ENCODE results near the gene KCNN4.
A peak's percentile ranks its signal among the peaks of the same experiment; 100 is the strongest.
"Not testable (repeated sequence)": the region's sequence is repeated elsewhere in the genome, so short reads cannot be mapped to it uniquely, and the experiment has no call there.

The KCNN4 gene

DNA sequence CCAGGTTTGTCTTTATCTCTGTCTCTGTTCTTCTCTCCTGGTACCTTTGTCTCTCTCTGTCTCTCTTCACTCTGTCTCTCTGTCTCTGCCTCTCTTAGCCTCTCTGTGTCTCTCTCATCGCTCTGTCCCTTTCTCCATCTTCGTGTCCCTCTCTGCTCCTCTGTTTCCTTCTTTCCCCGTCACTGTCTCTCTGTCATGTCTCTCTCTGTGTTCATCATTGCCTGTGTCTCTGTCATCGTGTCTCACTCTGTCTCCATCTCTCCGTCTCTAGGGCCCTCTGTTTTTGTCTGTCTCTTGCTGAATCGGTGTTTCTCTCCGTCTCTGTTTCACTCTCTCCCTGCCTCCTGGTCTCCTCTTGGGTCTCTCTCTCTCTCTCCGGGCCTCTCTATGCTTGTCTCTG lies 2.9 kb upstream of the KCNN4 start:
- Mint-ChIP-seq H3K27me3 (no peaks in the 10 kb centered on the region), H3K9me3 (no peaks in the 10 kb centered on the region), H3K36me3 (no peaks in the 10 kb centered on the region), H3K27ac (peak overlapping the region; percentile 81), H3K4me3 (peak overlapping the region; percentile 64), H3K4me1 (peaks cover 54% of the 10 kb centered on the region)

DNA sequence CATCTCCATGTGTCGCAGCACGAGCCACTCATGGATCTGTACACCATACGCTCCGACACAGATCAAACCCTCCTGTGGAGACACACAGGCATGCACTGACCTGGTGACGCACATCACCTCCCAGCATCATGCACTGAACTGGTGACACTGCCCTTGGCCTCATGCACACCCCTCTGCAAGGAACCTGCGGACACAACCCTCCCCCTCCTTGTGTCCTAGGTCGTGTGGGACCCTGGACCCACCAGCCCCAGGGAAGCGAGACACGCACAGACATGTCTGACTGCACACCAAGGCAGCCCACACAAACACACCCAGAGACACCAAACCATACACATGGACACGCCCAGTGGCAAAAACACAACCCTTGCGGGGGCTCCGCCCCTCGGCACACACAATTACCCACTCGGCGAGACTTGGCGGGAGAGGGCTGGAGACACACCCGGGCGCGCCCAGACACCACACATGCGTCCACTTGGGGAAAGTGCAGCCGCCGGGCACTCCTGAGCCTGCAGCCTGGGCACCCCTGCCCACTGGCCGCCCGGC lies 2.0 kb upstream of the KCNN4 start:
- no peaks in the 10 kb centered on the region for H3K36me3 Mint-ChIP-seq
- no peak overlapping the region for H3K27ac Mint-ChIP-seq
- peaks cover 63% of the 10 kb centered on the region for H3K4me1 Mint-ChIP-seq
- H3K4me3 Mint-ChIP-seq: no peak overlapping the region
- no peaks in the 10 kb centered on the region for H3K27me3 Mint-ChIP-seq
- H3K9me3 Mint-ChIP-seq: no peaks in the 10 kb centered on the region

DNA sequence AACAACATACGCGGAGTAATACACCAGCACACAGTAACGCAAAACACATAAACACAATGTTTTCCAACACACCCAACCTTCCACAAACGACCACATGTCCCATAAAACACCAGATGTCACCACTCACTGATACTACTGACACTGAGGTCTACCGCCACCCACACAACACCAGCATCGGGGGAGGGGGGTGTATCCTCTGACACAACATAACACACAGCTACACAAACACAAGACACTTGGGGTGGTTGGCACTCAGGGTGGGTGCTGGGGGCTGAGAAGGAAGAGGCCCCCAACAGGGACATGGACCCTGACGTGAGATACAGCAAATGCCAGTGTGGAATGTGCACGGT lies 1.5 kb upstream of the KCNN4 start:
- Mint-ChIP-seq H3K4me3 (peak overlapping the region; percentile 57), H3K27me3 (no peaks in the 10 kb centered on the region), H3K27ac (peak overlapping the region; percentile 33), H3K4me1 (peaks cover 67% of the 10 kb centered on the region), H3K9me3 (no peaks in the 10 kb centered on the region), H3K36me3 (no peaks in the 10 kb centered on the region)

DNA sequence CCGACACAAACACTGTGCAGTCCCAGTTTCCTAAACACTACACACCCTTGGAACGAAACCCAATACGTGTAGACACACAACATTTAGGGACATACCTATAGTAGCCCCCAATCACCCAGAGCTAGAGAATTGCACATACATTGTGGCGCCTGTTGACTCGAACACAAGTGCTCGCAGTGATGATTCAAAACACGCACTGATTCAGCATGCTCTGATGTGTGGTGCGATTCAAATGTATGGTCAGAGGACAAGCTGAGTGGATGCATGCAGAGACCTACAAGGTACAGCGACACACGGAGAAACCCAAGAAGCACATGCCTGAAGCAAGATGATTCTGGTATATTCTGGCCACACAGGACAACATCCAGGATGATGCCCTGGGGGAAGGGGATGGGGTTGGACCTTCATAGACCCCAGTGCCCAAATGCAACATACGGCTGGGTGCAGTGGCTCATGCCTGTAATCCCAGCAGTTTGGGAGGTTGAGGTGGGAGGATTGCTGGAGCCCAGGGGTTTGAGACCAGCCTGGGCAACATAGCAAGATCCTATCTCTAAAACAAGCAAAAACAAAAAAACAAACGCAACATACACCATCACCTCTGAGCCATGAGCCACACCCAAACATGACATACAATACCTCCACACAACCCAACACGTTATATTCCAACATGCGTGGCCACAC lies 997 bp upstream of the KCNN4 start:
- Mint-ChIP-seq H3K36me3 (no peaks in the 10 kb centered on the region), H3K27me3 (no peaks in the 10 kb centered on the region), H3K27ac (peak overlapping the region; percentile 95), H3K9me3 (no peaks in the 10 kb centered on the region), H3K4me3 (peak overlapping the region; percentile 81), H3K4me1 (peaks cover 72% of the 10 kb centered on the region)

DNA sequence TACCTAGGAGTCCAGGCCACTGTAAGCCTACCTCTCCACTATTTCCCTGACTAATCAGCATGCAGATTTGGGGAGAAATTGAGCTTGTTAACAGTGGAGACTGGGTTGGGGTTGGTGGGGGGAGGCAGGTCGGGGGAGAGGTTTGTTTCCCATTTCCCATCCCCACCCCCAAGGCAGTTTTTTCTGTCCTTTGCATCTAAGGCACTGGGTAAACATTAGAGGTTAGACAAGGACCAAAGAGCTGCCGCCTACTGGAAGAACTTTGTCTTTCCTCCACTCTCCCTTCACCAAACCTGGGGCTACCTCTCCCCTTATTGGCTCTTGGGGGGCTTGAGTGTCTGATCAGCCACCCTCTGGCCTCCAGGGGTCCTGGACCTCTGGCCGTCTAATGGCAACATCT lies 953 bp downstream of the KCNN4 start:
- peak overlapping the region; percentile 85 for H3K27ac Mint-ChIP-seq
- peaks cover 2% of the 10 kb centered on the region for H3K36me3 Mint-ChIP-seq
- no peaks in the 10 kb centered on the region for H3K9me3 Mint-ChIP-seq
- no peaks in the 10 kb centered on the region for H3K27me3 Mint-ChIP-seq
- peak overlapping the region; percentile 78 for H3K4me3 Mint-ChIP-seq
- H3K4me1 Mint-ChIP-seq: peaks cover 80% of the 10 kb centered on the region

DNA sequence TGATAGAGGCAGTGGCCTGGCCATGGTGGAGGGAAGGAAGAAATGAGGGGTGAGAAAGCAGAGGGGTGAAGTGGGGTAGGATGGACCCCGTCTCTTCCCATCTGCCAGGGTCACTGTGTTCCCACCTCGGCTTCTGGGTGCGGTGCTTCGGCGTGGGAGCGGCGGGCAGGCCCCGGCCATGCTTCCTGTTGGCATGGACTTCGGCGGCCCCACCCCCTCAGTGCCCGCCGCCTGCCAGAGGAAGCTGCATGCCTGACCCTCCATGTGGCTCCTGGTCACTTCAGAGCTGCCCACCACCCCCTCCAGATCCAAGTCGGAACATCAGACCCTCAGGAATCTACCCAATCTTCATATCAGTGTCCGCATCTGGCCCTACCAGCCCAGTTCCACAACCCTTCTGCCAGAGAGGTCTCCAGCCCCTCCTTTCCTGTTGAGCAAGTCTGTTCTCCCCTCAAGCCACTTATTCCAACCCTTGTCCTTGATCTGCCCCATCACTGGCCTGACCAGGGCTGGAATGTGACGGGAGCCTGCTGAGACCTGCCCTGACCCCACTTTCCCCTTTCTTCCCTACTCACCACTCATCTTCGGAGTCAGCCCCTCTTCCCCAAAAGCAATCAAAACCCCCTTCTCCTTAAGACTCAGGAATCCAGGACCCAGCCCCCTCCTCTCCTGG lies 1.5 kb downstream of the KCNN4 start:
- peaks cover 2% of the 10 kb centered on the region for H3K36me3 Mint-ChIP-seq
- H3K4me1 Mint-ChIP-seq: peaks cover 76% of the 10 kb centered on the region
- no peaks in the 10 kb centered on the region for H3K27me3 Mint-ChIP-seq
- H3K27ac Mint-ChIP-seq: peak overlapping the region; percentile 92
- H3K9me3 Mint-ChIP-seq: no peaks in the 10 kb centered on the region
- peak overlapping the region; percentile 78 for H3K4me3 Mint-ChIP-seq

DNA sequence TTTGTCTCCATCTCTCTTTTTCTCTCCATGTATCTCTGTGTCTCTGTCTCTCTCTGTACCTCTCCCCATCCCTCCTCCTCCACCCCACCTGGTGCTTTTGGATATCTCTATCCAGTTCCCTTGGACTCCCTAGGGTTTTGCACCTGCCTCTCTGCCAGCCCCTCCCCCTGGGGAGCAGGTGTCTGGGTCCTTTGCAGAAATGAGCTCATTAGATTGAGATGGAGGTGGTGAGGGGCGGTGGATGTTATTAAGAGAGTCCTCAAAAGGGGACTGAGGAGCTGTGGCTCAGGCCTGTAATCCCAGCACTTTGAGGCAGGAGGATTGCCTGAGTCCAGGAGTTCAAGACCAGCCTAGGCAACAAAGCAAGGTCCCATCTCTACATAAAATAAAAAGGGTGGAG lies 2.1 kb downstream of the KCNN4 start:
- Mint-ChIP-seq H3K36me3 (peaks cover 2% of the 10 kb centered on the region), H3K4me1 (peaks cover 70% of the 10 kb centered on the region), H3K27me3 (no peaks in the 10 kb centered on the region), H3K9me3 (no peaks in the 10 kb centered on the region), H3K4me3 (peak overlapping the region; percentile 78), H3K27ac (peak overlapping the region; percentile 92)

DNA sequence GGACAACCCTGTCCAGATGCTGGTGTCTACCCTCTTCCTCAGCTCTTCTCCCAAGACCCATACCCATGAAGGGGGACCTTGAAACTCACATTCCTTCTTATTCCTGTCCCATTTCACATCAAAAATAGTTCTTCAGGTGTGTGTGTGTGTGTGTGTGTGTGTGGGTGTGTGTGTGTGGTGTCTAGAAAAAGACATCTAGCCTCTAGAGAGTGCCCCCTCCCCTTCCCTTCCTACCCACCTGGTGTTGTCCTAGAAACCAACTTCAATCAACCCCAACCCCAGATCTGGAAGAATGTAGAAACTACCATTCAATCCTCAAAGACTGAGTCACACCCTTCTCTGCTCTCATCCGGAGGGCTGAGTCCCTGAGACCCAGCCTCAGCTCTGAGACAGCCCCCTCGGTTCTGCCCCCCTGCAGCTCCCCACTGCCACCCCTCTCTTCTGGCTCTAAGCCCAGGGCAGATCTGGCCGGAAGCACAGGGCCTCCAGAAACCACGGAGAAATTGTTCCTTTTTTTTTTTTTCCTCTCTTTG lies 3.5 kb downstream of the KCNN4 start:
- peaks cover 2% of the 10 kb centered on the region for H3K36me3 Mint-ChIP-seq
- no peaks in the 10 kb centered on the region for H3K27me3 Mint-ChIP-seq
- H3K4me1 Mint-ChIP-seq: peaks cover 58% of the 10 kb centered on the region
- peak overlapping the region; percentile 96 for H3K27ac Mint-ChIP-seq
- no peaks in the 10 kb centered on the region for H3K9me3 Mint-ChIP-seq
- peak overlapping the region; percentile 78 for H3K4me3 Mint-ChIP-seq

DNA sequence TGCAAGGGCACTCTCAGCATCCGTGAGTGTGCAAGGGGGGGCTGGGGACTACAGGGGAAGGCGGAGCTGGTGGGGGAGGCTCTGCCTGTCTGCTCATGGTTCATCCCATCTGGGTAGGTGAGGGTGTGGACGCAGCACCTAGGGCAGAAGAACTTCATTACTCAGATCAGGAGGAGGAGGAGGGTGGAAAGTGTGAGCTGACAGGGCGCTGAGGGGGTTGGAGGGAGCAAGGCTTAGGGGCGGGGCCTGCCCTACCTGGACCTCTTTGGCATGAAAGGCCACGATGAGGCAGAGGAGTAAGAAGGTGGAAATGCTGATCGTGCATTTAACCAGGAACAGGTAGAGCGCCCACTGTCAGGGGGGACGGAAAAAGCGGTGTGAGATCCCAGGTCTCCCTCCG lies 4.5 kb downstream of the KCNN4 start:
- H3K27me3 Mint-ChIP-seq: no peaks in the 10 kb centered on the region
- peak overlapping the region; percentile 20 for H3K27ac Mint-ChIP-seq
- peaks cover 49% of the 10 kb centered on the region for H3K4me1 Mint-ChIP-seq
- peak overlapping the region; percentile 78 for H3K4me3 Mint-ChIP-seq
- H3K9me3 Mint-ChIP-seq: no peaks in the 10 kb centered on the region
- peaks cover 2% of the 10 kb centered on the region for H3K36me3 Mint-ChIP-seq

DNA sequence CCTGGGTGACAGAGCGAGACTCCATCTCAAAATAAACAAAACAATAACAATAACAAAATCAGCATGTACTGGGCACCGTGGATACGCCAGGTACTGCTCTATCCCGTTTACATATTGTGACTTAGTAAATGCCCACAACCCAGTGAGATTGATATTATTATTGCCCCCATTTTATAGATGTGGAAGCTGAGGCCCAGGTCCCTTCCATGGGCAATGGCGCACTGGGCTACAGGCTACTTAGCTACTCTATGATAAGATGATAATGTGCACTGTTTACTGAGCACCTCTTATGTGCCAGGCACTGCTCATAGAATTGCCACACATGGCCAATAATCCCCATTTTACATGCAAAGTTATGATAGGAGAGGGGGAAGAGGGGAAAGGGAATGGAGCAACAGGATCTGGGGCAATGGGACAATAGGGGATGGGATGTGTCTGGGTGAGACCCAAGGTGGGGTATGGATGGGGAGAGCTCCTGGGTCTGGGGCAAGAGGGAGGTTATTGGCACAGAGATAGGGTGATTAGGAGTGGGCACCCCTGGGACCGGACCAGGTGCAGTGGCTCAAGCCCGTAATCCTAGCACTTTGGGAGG lies 5.4 kb downstream of the KCNN4 start:
- Mint-ChIP-seq H3K9me3 (no peaks in the 10 kb centered on the region), H3K4me1 (peaks cover 47% of the 10 kb centered on the region), H3K4me3 (peak overlapping the region; percentile 17), H3K27ac (peak overlapping the region; percentile 53), H3K36me3 (peaks cover 2% of the 10 kb centered on the region), H3K27me3 (no peaks in the 10 kb centered on the region)

DNA sequence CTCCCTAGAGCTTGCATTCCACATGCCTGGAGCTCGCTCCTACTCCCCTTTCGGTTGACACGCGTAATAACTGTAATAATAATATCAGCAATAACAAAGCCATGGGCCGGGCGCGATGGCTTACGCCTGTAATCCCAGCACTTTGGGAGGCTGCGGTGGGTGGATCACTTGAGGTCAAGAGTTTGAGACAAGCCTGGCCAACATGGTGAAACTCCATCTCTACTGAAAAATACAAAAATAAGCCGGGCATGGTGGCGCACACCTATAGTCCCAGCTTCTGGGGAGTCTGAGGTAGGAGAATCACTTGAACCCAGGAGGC lies 5.9 kb downstream of the KCNN4 start:
- not testable (repeated sequence) for H3K36me3 Mint-ChIP-seq, H3K9me3 Mint-ChIP-seq, H3K4me3 Mint-ChIP-seq, H3K27me3 Mint-ChIP-seq
- Mint-ChIP-seq H3K4me1 (peaks cover 47% of the 10 kb centered on the region), H3K27ac (peak overlapping the region; percentile 35)

DNA sequence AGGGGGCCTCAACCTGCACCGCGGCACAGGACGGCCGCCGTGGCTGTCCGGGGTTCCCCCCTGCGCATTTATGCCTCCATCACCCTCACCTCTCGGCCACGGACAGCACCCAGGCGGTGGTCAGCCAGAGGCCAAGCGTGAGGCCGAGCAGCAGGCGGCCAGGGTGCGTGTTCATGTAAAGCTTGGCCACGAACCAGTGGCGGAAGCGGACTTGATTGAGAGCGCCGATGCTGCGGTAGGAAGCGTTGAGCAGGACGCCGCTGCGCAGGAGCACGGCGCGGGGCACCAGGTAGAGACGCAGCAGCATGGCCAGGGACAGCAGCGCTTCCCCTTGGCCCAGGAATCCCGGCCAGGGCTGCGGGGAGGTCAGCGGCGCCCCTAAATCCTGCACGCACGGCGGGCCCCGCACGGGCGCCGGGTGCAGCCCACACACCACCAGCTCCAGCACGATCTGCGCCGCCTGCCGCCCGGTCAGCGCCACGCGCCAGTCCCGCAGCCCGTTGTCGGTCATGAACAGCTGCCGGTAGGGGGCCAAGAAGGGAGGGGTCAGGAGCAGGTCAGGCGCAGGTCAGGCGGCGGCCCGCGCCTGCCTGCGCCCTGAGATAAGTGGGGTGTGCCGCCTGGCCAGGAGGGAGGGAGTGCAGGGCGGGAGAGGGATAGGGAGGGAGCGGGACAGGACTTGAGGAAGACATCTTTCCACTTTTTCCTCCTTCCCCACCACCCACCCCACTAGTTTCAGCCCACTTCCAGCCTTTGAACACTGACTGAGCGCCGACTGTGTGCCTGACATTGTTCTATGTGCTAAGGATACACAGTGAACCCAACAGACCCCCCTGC lies 6.5 kb downstream of the KCNN4 start:
- Mint-ChIP-seq H3K27ac (peak overlapping the region; percentile 35), H3K27me3 (no peaks in the 10 kb centered on the region), H3K4me1 (peaks cover 42% of the 10 kb centered on the region), H3K9me3 (no peaks in the 10 kb centered on the region), H3K4me3 (no peak overlapping the region), H3K36me3 (peaks cover 6% of the 10 kb centered on the region)

DNA sequence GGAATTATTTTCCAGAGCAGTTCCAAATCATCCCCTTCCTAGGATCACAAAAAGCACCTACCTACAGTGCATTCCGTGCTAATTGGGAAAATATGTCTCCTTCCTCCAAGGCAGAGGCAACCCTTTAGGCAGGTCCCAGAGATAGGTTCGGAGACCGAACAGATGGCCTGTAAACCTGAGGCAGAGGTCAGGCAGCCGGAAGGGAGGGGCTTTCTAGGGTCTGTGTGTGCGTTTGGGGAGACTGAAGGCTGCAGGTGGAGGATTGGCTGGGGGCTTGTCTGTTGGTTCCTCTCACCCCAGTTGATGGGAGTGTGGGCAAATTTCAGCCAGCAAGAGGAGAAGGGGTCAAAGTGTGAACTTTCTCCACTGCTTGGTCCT lies 7.1 kb downstream of the KCNN4 start:
- H3K27me3 Mint-ChIP-seq: no peaks in the 10 kb centered on the region
- H3K36me3 Mint-ChIP-seq: peaks cover 11% of the 10 kb centered on the region
- no peak overlapping the region for H3K4me3 Mint-ChIP-seq
- H3K4me1 Mint-ChIP-seq: peaks cover 38% of the 10 kb centered on the region
- no peak overlapping the region for H3K27ac Mint-ChIP-seq
- H3K9me3 Mint-ChIP-seq: no peaks in the 10 kb centered on the region

DNA sequence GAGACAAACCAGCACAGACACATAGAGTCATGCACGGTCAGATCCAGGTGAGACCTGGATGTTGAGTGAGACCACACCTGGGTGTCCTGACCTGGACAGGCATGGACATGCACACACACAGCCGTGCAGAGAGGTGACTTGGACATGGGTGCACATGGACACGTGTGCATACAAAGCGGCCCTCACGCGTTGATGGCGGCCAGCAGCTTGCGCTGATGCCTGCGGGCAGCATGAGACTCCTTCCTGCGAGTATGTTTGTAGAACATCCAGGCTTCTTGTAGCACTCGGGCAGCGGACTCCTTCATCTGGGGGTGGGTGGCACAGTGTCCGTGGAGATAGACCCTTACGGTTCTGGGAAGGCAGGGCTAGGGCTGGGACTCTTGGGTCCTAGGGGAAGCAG lies 11.5 kb downstream of the KCNN4 start:
- Mint-ChIP-seq H3K27ac (no peak overlapping the region), H3K4me1 (peaks cover 36% of the 10 kb centered on the region), H3K4me3 (no peak overlapping the region), H3K36me3 (peaks cover 16% of the 10 kb centered on the region), H3K9me3 (no peaks in the 10 kb centered on the region), H3K27me3 (no peaks in the 10 kb centered on the region)

DNA sequence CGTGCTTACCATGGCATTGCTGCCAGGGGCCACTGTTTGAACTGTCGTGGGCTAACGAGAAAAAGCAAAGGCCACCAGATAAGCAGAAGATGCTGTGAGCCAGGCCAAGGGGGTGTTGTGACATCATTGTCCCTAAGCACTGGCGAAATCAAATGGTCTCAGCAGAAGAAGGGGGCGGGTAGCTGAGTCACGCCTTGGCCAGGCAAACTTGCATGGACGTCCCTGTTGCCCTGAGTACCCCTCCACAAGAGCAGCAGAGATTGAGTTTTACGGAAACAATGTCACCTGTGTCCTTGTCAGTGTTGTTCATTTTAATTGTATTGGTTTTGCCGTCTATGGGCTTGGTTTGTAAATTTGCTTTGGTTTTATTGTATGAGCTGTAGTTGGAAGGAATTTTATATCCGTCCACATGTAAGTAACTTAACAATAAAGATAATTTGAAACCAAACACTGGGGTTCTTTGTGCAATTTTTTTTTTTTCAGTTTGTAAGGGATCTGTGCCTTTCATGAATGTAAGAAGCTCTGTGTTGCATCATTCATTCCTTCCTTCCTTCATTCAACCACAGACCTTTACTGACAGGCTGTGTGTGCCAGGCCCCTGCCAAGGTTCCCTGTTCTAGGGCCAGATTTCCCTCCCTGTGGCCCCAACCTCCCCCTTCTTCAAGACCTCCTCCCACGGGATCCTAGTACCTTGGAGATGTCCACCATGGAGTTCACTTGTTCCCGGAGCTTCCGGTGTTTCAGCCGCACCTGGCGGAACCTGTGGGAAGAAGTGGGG lies 12.3 kb downstream of the KCNN4 start:
- Mint-ChIP-seq H3K4me1 (peaks cover 44% of the 10 kb centered on the region), H3K36me3 (peaks cover 16% of the 10 kb centered on the region), H3K9me3 (no peaks in the 10 kb centered on the region), H3K27me3 (no peaks in the 10 kb centered on the region), H3K4me3 (no peak overlapping the region), H3K27ac (peak overlapping the region; percentile 69)

Measured in activated naive CD4-positive, alpha-beta T cell treated with anti-CD3 and anti-CD28 coated beads, Interleukin-2, amount 50 U/mL, for 24 hours (primary cell).